ENCODE measurements around the gene ST7.

ST7 gene

GRCh38 chr7:116978006-116978405, 24.7 kb downstream of the ST7 start:
- no peak for DNase-seq (ENCODE audit: low spot score)

DNA sequence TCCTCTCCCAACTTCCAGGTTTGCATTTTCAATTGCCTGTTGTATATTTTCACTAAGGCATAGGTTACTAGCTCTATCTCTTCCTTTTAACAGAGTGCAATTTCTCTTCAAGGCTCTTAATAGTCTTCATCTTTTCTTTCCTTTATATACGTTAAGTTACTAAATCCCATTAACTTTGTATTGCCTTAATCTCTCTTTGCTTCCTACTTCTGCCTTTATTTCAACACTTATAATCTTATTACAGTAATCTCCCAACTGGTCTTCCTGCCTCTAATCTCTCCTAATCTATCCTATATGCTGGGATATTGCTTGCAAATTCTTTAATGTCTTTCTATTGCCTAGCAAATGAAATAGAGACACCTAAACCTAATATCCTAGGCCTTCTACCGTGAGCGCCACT, 26.1 kb downstream of the ST7 start:
- DNase-seq (ENCODE audit: low spot score), result no peak

DNA sequence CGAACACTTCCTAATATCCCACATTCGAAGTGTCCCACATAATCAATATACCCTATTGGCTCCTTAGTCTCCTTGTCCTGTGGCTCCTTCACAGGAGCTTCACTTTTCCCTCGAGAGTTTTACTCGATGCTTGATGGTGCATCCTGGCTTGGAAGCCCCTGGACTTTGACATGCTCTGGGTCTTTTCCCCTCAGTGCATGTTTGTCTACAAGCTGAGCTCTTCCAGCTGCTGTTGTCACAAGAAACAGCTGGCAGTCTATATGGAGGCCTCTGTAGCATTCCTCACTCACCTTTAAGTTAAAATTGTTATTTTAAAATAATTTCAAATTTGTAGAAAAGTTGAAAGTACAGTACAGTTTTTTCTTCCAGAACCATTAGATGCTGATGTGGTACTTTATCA, 27.1 kb downstream of the ST7 start:
- DNase-seq (ENCODE audit: low spot score), result no peak

DNA sequence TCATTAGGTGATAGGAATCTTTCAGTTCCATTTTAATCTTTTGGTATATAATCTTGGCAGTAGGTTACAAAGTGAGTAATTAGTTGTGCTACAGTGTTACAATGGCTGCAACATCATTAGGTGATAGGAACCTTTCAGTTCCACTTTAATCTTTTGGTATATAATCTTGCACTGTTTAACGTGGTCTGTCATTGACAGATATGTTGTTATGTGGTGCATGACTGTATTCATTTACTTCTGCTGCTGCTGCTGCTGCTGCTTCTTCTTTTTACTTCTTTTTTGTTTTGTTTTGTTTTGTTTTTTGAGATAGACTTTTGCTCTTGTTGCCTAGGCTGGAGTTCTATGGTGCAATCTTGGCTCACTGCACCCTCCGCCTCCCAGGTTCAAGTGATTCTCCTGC, 28.6 kb downstream of the ST7 start:
- DNase-seq (ENCODE audit: low spot score), result no peak

DNA sequence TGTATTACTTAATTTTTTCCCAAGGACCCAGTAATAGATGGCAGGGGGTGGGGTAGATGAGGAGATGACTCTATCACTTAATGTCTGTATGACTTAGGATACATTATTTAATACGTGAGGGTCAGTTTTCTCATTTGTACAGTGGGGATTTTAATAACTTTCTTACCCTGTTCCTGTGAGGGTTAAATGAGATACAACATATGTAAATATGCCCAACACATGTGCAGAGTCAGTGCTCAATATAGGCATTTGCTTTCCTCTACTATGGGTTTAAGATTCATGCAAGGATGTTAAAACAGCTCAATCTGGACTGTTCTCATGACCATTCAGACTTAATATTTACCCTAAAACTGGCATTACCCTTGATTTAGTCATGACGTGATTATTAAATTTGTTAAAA, 31.2 kb downstream of the ST7 start:
- no peak for DNase-seq (ENCODE audit: low spot score)

- DNase-seq (ENCODE audit: low spot score), result no peak
Observed at GRCh38 chr7:116984917-116985316, 31.6 kb downstream of the ST7 start.

DNA sequence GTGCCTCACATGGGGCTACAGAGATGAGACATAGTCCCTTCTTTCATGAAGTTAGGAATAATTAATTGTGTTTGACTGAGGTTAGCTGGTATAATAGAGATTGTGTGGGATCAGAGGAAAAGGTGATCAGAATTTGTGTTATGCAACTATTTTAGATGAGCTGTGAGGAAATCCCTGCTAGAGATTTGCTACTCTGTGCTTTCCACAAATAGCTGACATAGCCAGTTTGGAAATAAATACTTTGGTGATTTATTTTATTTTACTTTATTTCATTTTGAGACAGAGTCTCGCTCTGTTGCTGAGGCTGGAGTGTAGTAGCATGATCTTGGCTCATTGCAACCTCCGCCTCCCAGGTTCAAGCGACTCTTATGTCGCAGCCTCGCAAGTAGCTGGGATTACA, 32.3 kb downstream of the ST7 start:
- DNase-seq (ENCODE audit: low spot score), result no peak

- no peak for DNase-seq (ENCODE audit: low spot score)
Observed at GRCh38 chr7:116986611-116987565, 33.6 kb downstream of the ST7 start.

DNA sequence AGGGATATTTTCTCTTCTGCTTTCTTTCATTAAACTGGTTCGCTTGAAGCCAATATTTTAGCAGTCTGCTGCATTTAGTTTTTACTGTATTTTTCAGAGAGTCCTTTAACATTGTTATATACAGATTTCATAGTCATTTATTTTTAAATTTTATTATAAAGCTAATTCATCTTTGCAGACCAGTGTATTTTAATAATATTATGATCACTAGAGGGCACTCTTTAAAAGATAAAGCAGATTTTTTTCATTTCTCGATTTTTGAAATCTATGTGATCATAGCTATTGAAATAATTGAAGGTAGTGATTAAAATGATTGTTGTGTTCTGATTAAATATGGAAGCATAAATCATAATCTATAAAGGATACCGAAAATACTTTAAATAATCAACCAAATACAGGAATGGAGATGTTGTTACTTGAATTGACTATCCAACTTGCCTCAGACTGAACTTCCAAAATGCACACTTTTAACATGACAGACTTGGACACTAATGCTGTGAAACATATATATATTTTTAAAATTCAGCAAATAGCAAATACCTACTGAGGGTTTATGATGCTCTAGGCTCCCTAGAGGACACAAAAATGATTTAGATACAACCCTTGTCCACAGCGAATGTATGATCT, 35.2 kb downstream of the ST7 start:
- DNase-seq (ENCODE audit: low spot score), result no peak

- no peak for DNase-seq (ENCODE audit: low spot score)
Observed at GRCh38 chr7:116990056-116990455, 36.8 kb downstream of the ST7 start.

- DNase-seq (ENCODE audit: low spot score), result no peak
Observed at GRCh38 chr7:116991233-116991632, 37.9 kb downstream of the ST7 start.

- DNase-seq (ENCODE audit: low spot score), result no peak
Observed at GRCh38 chr7:116994611-116995010, 41.3 kb downstream of the ST7 start.

DNA sequence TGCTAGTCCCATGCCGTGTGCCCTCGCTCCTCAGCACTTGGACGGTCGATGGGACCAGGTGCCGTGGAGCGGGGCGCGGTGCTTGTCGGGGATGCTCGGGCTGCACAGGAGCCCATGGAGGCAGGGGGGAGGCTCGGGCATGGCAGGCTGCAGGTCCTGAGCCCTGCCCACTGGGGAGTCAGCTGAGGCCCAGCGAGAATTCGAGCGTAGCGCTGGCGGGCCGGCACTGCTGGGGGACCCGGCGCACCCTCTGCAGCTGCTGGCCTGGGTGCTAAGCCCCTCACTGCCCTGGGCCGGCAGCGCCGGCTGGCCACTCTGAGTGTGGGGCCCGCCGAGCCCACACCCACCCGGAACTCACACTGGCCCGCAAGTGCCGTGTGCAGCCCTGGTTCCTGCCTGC, 44.7 kb downstream of the ST7 start:
- DNase-seq (ENCODE audit: low spot score), result no peak

- no peak for DNase-seq (ENCODE audit: low spot score)
Observed at GRCh38 chr7:116998567-116999175, 45.4 kb downstream of the ST7 start.

DNA sequence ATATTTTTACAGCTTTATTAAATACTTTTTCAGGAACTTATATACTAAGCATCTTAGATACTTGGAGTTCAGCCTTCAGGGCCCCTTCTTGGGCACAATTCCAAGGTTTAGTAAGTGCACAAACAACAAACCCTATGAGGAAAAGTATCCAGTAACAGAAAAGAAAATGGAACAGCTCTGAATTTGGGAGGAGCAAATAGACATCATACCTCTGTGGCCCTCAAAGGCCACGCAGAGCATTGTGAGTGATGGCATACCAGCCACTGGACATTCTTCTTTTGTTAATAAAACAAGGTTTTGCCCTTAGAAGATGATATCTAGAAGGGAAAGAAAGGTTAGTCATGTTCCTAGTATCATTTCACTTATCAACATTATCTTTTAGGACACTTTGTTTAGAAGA, 46.0 kb downstream of the ST7 start:
- DNase-seq (ENCODE audit: low spot score), result no peak

GRCh38 chr7:117001283-117001682, 48.0 kb downstream of the ST7 start:
- no peak for DNase-seq (ENCODE audit: low spot score)

- DNase-seq (ENCODE audit: low spot score), result no peak
Observed at GRCh38 chr7:117004899-117005298, 51.6 kb downstream of the ST7 start.

- DNase-seq (ENCODE audit: low spot score), result no peak
Observed at GRCh38 chr7:117005449-117005848, 52.1 kb downstream of the ST7 start.

DNA sequence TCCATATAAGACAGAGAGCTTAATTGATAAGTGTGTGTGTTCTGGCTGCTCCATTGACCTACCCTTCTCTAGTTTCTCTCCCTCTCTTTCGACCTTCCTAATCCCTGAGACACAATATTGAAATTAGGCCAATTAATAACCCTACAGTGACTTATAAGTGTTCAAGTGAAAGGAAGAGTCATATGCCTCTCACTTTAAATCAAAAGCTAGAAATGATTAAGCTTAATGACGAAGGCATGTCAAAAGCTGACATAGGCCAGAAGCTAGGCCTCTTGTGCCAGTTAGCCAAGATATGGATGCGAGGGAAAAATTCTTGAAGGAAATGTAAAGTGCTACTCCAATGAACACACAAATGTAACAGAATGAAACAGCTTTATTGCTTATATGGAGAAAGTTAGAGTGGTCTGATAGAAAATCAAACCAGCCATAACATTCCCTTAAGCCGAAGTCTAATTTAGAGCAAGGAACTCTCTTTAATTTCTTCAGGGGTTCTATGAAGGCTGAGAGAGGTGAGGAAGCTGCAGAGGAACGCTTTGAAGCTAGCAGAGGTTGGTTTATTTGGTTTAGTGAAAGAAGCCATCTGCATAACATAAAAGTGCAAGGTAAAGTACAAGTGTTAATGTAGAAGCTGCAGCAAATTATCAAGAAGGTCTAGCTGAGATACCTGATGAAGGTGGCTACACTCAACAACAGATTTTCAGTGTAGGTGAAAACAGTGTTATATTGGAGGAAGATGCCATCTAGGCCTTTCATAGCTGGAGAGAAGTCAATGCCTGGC, 53.8 kb downstream of the ST7 start:
- no peak for DNase-seq (ENCODE audit: low spot score)

GRCh38 chr7:117008118-117008885, 55.0 kb downstream of the ST7 start:
- DNase-seq (ENCODE audit: low spot score), result no peak

DNA sequence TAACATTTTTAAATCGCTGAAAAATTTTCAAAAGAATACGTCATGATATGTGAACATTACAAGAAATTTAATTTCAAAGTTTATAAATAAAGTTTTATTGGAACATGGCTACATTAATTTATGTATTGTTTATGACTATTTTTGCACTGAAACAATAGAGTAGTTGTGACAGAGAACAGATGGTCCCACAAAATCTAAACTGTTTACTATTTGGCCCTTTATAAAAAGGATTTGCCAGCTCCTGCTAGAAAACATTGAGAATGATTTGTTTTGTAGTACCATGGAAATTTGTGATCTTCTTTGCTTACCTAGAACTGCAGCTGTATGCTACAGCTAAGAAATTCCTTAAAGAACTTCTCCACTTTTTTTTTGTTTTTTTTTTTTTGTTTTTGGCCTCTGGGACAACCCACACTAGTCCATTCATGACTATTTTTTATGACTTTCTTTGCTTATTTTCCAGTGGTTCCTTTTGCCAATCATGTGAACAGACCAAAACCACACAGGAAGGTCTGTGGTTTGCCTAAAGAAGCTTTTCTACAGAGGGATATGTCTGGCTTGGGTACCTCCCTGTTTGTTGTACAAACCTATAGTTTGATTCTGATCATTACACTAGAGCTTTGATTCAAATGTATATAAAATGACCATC, 55.7 kb downstream of the ST7 start:
- no peak for DNase-seq (ENCODE audit: low spot score)

All from AG08396 (cell line).